IPS DF 19.7 (cell line): Measurements from ENCODE around the gene CCDC149.
"Not testable (repeated sequence)": the region's sequence is repeated elsewhere in the genome, so short reads cannot be mapped to it uniquely, and the experiment has no call there.

Source experiments
- DNase-seq: peaks from one replicate; pipeline ENCODE4 v3.0.0-alpha.2; 2013; ENCODE audit warnings: low read depth, low spot score

The CCDC149 gene

DNA sequence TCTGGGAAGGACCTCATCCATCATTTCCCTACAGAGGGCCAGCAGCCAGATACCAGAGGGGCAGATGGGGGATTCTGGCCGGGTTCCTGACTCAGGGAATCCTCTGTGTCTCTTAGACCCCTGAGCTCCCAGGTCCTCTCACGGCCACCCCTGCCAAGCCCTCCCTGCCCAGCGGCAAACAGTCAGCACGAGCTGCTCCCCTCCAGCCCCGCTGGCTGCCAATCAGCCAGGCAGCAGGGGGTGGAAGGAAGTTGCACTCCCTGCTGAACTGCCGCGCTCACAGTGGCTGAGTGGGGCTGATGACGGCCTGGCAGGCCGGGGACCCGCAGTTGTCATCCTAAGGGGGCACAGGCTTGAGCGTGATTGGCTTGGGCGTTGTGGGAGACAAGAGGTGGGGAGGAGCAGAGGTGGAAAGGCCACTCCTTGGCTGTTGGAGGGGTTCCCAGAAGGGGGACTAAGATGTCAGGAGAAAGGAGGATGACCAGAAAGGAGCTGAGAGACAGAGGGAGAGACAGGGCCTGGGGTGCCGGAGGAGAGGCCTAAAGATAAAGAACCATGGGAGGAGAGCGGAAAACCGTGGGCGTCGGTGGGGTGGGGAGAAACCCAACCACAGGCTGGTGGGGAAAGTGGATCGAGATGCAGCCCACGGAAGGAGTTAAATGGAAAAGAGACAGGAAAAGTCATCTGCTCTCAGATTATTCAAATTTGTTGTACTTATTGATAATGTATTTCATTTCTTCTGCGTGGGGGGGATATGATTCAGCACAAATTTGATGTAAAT, 4.4 kb upstream of the CCDC149 start:
- DNase-seq, result no peak

DNA sequence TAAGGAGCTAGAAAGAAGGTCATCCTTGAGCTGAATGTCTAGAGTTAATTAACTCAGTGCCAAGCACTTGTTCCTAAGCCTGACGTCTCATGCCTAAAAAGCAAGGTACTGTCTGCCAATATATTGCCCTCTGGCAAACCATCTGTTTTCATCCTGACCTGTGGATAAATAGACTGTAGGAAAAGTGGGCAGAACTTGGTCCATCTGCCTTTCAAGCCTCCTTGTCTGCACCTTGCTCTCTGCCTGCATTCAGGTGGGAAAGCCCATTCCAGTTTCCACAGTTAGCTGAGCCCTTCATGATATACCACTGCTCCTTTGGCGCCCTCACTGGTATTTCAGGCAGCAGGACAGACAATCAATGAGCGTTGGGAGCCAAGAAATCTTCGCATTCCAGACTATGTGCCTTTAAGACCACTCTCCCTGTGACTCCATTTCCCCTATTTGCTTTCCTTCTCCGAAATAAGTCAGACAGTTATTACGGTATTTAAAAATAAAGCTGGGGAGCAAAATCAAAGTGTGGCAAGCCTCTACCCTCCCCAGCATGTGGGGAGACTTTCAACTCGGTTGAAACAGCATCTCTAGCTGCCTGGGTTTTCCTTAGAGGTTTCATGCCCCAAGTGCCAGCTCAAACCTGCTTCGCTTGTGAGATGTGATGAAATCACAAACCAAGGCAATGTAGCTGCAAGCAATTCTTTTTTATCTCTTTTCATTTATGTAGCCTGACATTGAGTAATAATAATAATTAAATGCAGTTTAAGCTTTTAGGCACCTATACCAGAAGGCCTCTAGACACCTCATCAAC, 2.5 kb upstream of the CCDC149 start:
- DNase-seq, result no peak

DNA sequence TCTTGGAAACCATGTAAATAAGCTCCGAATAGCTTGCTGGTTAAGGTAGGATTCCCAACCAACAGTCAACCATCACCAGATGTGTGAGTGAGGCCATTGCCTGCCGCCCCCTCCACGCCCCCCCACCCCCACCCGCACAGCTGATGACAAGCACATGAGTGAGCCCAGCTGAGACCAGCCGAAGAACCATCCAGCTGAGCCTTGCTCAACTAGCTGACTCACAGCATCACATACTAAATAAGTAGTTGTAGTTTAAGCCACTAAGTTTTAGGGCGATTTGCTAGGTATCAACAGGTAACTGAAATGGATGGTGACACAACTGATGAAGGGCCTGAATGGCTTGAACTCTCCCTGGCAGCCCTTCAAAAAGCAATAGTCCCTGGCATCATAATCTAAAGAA, 1.6 kb upstream of the CCDC149 start:
- no peak for DNase-seq

DNA sequence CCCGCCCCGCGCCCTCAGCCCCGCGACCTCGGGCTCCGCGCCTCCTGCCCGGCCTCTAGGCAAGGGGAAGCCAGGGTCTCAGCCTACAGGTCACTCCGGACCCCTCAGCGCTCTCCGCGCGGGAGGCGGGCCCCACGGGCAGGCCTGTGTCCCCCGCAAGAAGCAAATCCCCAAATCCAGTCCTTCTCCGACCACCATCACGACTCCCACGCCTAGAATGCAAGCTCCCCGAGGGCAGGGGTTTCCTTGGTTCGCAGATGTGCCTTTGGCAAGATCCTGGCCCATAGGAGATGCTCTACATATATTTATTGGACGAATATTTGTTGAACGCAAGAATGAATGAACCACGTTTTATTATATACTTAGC, 260 bp upstream of the CCDC149 start:
- DNase-seq, result no peak

GRCh38 chr4:24910499-24910898, 2.3 kb downstream of the CCDC149 start:
- DNase-seq, result no peak

DNA sequence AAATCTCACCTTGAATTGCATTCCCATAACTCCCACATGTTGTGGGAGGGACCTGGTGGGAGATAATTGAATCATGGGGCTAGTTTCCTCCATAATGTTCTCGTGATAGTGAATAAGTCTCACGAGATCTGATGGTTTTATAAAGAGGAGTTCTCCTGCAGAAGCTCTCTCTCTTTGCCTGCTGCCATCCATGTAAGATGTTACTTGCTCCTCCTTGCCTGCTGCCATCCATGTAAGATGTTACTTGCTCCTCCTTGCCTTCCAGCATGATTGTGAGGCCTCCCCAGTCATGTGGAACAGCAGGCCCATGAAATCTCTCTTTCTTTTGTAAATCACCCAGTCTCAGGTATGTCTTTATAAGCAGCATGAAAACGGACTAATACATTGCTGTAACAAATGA, 3.2 kb downstream of the CCDC149 start:
- not testable (repeated sequence) for DNase-seq

DNA sequence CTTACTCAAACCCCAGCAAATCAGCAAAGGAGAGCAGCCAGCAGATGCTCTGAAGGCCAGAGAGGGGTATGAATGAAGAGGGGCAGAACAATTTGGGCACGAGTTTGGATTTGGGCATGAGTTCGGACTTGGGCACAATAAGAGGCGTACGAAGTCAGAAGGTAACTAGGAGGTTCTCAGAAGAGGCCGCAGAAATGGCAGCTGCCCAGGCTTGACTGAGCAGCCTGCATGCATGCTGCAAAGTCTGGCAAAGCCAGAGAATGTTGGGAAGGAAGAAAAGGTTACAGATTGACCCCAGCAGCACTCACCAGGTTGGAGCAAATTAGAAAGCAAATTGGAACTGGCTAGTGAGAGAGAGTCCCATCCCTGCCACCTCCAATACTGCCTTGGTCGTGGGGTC, 15.2 kb downstream of the CCDC149 start:
- DNase-seq, result no peak

DNA sequence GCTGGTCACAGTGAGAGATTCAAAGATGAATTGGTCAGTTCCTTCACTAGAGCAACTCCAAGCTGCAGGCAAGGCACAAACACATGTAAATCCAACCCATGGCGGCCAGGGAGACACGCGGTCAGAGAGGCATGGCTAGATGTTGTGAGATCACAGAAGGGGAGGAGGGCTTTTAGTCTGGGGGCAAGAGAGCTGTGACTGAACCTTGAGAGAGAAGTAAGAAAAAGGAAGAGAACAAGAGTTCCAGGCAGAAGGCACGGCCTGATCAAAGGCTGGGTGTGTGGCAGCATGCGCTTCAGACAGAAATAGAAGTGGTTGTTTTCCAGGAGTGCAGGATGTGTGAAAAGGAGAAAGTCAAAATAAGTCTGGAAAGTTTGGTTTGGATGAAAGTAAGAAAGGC, 15.9 kb downstream of the CCDC149 start:
- no peak for DNase-seq

GRCh38 chr4:24896056-24896455, 16.8 kb downstream of the CCDC149 start:
- DNase-seq, result no peak

GRCh38 chr4:24895461-24895860, 17.4 kb downstream of the CCDC149 start:
- DNase-seq, result no peak

DNA sequence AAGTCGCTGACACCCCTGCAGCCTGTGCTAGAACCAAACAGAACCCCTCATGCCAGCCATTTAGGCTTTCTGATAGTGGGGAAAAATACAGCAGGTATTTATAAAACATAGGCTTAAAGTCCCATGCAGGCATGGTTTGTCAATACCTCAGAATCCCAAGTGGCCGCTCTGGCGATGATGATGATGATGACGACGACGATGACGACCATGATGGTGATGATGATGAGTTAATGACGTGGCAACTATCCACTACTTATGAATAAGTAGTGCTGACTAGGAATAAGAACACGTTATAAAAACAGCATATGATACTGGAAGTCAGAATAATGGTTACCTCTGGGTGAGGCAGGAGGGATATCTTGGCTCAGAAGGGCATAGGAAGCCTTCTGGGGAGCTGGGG, 18.0 kb downstream of the CCDC149 start:
- no peak for DNase-seq

DNA sequence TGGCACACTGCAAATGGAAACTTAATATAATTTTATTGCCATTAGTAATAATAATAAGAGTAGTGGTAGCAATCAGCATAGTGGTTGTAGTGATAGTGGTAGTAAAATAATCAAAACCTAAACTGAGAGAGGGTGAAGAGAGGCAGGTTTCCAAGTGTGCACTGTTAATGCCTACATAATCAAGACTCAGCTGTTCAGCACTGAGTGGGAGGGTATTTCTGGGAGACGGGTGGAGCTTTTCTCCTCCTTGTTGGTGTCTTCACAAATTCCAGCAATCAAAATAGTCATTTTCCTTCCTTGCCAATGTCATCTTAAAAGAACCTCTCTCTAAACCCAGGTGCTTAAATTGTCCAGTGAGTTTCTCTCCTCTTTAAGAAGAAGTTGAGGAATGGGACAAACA, 18.6 kb downstream of the CCDC149 start:
- no peak for DNase-seq

DNA sequence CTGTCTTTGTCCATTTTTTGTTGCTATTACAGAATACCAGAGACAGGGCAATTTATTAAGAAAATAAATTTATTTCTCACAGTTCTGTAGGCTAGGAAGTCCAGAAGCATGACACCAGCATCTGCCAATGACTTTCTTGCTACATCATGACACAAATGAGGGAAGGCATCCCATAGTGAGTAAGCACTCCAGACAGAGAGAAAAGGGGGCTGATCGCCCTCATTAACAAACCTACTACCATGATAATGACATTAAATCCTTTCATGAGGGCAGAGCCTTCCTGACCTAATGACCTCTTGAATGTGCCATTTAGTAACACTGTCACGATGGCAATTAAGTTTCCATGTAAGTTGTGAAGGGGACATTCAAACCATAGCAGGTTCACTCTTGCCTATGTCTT, 20.1 kb downstream of the CCDC149 start:
- no peak for DNase-seq

GRCh38 chr4:24892278-24892677, 20.6 kb downstream of the CCDC149 start:
- no peak for DNase-seq

DNA sequence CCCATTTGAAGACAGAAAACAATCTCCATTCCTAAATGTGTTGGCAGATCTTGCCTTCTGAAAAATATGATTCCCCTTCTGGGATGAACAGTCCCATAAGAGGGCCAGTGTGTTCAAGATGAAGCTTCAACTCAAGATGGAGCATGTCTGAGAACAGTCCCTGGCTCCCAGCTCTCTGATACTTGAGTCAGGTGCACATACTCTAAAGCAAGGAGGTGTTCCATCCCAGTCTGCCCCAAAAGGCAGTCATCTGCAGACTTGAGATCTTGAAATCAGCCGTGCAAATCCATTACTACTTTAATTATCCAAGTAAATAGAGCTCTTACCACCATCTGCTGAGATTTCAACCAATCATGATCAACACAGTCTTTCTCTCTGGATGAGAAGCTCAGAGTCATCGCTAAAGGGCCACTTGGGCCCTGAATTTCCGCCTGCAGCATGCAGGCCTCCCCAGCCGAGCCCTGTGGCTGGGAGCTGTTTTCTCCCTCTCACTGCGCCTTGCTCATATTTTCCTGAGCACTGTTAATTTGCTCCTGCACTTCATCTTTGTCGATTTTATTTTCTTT, 22.2 kb downstream of the CCDC149 start:
- DNase-seq, result no peak

DNA sequence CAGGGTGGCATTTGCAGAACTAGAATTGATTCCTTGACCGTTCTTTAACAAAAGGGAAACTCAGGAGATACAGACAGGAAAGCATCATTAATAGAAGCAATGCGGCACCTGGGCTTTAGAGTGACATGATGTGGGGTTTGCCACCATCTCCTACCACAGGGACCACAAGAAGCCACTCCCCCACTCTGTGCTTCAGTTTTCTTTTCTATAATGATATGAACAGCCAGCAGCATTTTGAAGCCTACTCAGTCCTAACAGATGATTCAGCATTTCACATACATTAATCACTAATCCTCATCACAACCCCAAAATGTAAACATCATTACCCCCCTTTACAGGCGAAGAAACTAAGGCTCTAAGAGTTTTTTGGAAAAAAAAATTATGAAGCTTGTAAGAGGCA, 22.9 kb downstream of the CCDC149 start:
- no peak for DNase-seq

DNA sequence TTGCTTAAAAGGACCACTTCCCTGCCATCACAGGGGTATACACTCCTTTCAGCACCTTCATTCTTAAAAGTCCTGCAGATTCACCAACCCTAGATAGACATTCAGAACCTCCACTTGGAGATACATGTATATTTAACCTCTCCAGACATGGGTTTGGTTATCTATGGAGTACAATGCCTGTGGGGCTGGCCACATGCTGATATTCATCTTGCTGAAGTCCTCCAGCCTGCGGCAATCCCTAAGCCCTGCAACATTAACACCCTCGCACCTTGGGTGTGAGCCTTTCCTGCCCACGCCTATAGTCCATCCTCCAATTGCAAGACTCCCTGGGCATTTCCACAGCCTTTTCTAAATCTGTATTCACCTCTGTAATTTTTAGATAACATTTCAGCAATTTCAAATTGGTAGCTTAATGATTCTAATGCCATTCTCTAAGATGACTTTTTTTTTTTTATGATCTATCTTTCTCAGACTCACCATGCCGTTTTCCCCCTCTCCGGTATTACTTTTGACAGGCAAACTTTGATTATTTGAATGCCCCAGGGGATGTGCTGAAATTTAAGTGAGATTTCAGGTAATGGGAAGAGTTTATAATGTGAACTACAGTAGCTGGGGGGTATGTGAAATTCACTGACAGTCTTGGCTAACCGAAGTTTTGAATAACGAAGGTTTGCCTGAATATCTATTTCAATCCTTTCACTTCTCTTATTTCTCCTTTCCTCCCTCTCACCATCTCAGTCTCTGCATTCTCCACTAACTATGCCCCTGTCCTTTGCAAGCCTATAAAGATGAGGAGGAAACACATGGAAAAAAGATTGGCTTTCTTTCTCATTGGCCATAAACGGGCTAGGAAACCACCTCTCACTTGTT, 24.1 kb downstream of the CCDC149 start:
- no peak for DNase-seq

GRCh38 chr4:24887881-24888430, 24.9 kb downstream of the CCDC149 start:
- DNase-seq, result no peak

- DNase-seq, result no peak
Measured at GRCh38 chr4:24886596-24886995, 26.2 kb downstream of the CCDC149 start.

DNA sequence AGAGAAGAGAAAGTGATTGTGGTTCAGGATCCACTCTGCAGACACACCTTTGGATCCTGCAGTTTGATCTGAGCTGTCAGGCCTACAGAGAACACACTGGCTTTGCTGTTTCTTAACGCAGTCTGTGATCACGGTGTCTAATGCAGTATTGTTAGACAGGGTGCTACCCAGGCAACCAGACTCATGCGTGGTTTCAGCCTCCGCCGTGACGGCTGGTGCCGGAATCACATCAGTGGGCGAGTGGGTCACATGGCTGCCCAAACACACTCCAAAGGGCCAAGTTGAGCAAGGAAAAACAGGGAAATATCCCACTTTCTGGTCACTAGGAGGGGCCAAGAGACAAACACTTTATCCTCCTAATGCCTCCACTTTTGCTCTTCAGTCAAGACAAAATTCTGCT, 27.5 kb downstream of the CCDC149 start:
- DNase-seq, result no peak

DNA sequence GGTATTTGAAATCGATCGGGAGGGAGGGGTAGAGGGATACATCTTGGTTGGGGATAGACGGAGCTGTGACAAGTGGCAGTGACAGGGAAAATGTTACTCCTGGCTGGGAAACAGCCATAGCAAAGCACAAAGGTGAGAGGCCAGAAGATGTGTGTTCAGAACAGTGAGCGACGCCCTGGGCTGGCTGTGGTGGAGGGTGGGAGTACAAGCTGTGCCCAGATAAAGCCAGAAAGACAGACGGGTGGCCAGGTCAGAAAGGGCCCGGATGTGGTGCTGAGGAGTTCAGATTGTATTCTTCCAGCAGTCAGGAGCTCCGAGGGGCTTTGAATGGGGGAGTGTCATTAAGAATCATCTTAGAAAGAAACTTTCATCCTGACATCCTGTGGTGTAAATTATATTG, 27.9 kb downstream of the CCDC149 start:
- no peak for DNase-seq
